ENCODE measurements around the gene RABGAP1L. TPM values are rescaled to one million over a fixed set of nuclear protein-coding genes. Genes with fewer than 3 reads are reported as not detected.

Gene RABGAP1L
- total and polyA plus RNA-seq, 2 of the 8 experiments (the other 6 are each of a cell fraction or from before 2014, with no cell fraction given), result 33.3 to 156 TPM

- Histone ChIP-seq H2BK12ac (ENCODE audit: low read depth, low read length) (no peak overlapping the region), H3K23me2 (ENCODE audit: low read depth, low read length) (no peaks in the 10 kb centered on the region), H3K4me2 (ENCODE audit: insufficient read depth in 1 of 2, low read depth in 2 of 2, low read length in 2 of 2) (no peak overlapping the region), H2BK15ac (ENCODE audit: low read length) (no peak overlapping the region), H3K14ac (ENCODE audit: insufficient read length) (no peak overlapping the region), H3K18ac (ENCODE audit: extremely low read depth, low read length) (no peak overlapping the region), H2BK5ac (ENCODE audit: low read depth, low read length) (no peak overlapping the region), H3K79me1 (ENCODE audit: low read depth, low read length) (no peaks in the 10 kb centered on the region), H3K23ac (ENCODE audit: insufficient read length) (no peak overlapping the region), H2BK20ac (ENCODE audit: low read length) (no peak overlapping the region), H3K79me2 (ENCODE audit: control insufficient read depth in 1 of 2, insufficient read depth in 2 of 2, low read length in 2 of 2) (no peaks in the 10 kb centered on the region), H3K36me3 (ENCODE audit: control insufficient read depth in 2 of 4, insufficient read depth in 4 of 4, low read length in 3 of 4) (no peaks in the 10 kb centered on the region), H4K5ac (ENCODE audit: insufficient read length, low read depth, low read length) (no peak overlapping the region), H2AFZ (ENCODE audit: low read length) (no peak overlapping the region), H3K9ac (replicated peaks in 1 of 4; ENCODE audit: extremely low read depth in 1 of 4, low read depth in 3 of 4, low read length in 3 of 4) (no peak overlapping the region), H4K91ac (replicated peaks; ENCODE audit: insufficient read length, low read length) (no peak overlapping the region), H3K4me3 (ENCODE audit: extremely low read depth in 1 of 4, insufficient read depth in 2 of 4, low read depth in 3 of 4, low read length in 4 of 4) (0 out of 8 replicates have a peak overlapping the region, but pooled peaks of 1 of the 4 experiments have one; percentile 12), H4K8ac (ENCODE audit: extremely low read depth, insufficient read depth, low read length) (no peak overlapping the region), H2AK5ac (ENCODE audit: low read depth, low read length) (no peak overlapping the region), H4K20me1 (replicated peaks in 1 of 2; ENCODE audit: control insufficient read depth in 1 of 2, insufficient read depth in 2 of 2, low read length in 2 of 2) (no peaks in the 10 kb centered on the region), H3K56ac (replicated peaks; ENCODE audit: insufficient read length, low read depth, low read length) (no peak overlapping the region), H3K27me3 (replicated peaks in 1 of 4; ENCODE audit: control insufficient read depth in 3 of 4, extremely low read depth in 1 of 4, insufficient read depth in 3 of 4, low read length in 3 of 4) (no peaks in the 10 kb centered on the region), H2BK120ac (replicated peaks; ENCODE audit: low read depth, low read length) (no peak overlapping the region), H3K27ac (ENCODE audit: low read depth, low read length) (no peak overlapping the region), H3K4me1 (replicated peaks in 1 of 4; ENCODE audit: control insufficient read depth in 3 of 4, insufficient read depth in 4 of 4, low read length in 3 of 4) (peaks cover 0 to 7% (median 2%) of the 10 kb centered on the region in 4 experiments; a peak in 2 of 7 replicates), H3K4ac (replicated peaks; ENCODE audit: insufficient read length, low read depth, low read length) (no peak overlapping the region), H3K9me3 (ENCODE audit: insufficient read depth in 2 of 2, low read depth in 1 of 2, low read length in 1 of 2) (no peaks in the 10 kb centered on the region)
- CTCF ChIA-PET (ENCODE audit: partially characterized antibody), result interaction anchor here (0.8 to 4.6 kb wide), 11 partner anchors 11 to 464 kb away, joined by 3 to 32 read pairs (median 5); no protein-coding TSS in a partner anchor
- POLR2A ChIA-PET (ENCODE audit: partially characterized antibody), result no interaction called here
- FAIRE-seq (no peak), DNase-seq (ENCODE audit: low read depth in 1 of 2, low spot score in 2 of 2) (no peak)
- 82% methylated on average over 4 of the region's 4 CpGs; no CpG with 5 or more reads in 1 of the 2 experiments for WGBS, 2 experiments (ENCODE audit: extremely low coverage in 1 of 2, insufficient coverage in 1 of 2, insufficient read length in 1 of 2, insufficient replicate concordance in 2 of 2, low coverage in 1 of 2, low lambda C conversion rate in 2 of 2, missing lambda C conversion rate in 1 of 2)
- TF ChIP-seq SP4 (IDR thresholded peaks at IDR 0.05; ENCODE audit: low read length) (no peak), MAX (IDR thresholded peaks at IDR 0.05) (no peak), PHF8 (conservative IDR thresholded peaks at IDR 0.05; ENCODE audit: low read depth, low read length) (no peak), CREB1 (IDR thresholded peaks at IDR 0.05) (no peak), BRCA1 (IDR thresholded peaks at IDR 0.05; ENCODE audit: low read depth, low read length) (no peak)
- TF ChIP-seq, protein P1, sequence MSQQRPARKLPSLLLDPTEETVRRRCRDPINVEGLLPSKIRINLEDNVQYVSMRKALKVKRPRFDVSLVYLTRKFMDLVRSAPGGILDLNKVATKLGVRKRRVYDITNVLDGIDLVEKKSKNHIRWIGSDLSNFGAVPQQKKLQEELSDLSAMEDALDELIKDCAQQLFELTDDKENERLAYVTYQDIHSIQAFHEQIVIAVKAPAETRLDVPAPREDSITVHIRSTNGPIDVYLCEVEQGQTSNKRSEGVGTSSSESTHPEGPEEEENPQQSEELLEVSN (IDR thresholded peaks at IDR 0.05), result no peak
Measured at GRCh38 chr1:174726880-174727585, 567.7 kb downstream of the RABGAP1L start.

Data from H1 (cell line).